WTC11 (cell line): ENCODE results near the gene LPAR2. TPM values are rescaled to one million over a fixed set of nuclear protein-coding genes. Genes with fewer than 3 reads are reported as not detected.

Experiments
- ATAC-seq: fragments of 200-7000 bp; cut with Tn5 transposase; 2 replicates; pipeline ENCODE4 v1.10.0; 2021; ENCODE audit warnings: mild to moderate bottlenecking, moderate library complexity
- CTCF ChIA-PET: fragments of 300-600 bp; sonication (Branson Sonifier 250); formaldehyde crosslinking; loops from one replicate; lab custom pipeline; 2021; ENCODE audit warnings: antibody characterized with exemption; lab: Charles Lee
- POLR2A ChIA-PET: fragments of 350-600 bp; sonication (Branson Sonifier 250); formaldehyde crosslinking; loops from one replicate; lab custom pipeline; 2021; ENCODE audit warnings: antibody characterized with exemption; lab: Charles Lee
- DNase-seq: peaks from one replicate; pipeline ENCODE4 v3.0.0; 2021; ENCODE audit warnings: low spot score
- H3K27ac Mint-ChIP-seq: 2 replicates; pipeline ENCODE4 v1.8.0; 2021; ENCODE audit warnings: mixed read lengths
- H3K27me3 Mint-ChIP-seq: 2 replicates; pipeline ENCODE4 v1.8.0; 2021; ENCODE audit warnings: low read depth, mild to moderate bottlenecking, moderate library complexity, mixed read lengths
- H3K36me3 Mint-ChIP-seq: 2 replicates; pipeline ENCODE4 v1.8.0; 2021; ENCODE audit warnings: mixed read lengths
- H3K4me1 Mint-ChIP-seq: 2 replicates; pipeline ENCODE4 v1.8.0; 2022; ENCODE audit warnings: mixed read lengths
- H3K4me3 Mint-ChIP-seq: 2 replicates; pipeline ENCODE4 v1.8.0; 2021; ENCODE audit warnings: mild to moderate bottlenecking, moderate library complexity, mixed read lengths
- H3K9me3 Mint-ChIP-seq: 2 replicates; pipeline ENCODE4 v1.8.0; 2021; ENCODE audit warnings: mixed read lengths
- AFF4 ChIP-seq: sonication (generic); formaldehyde crosslinking; IDR thresholded peaks from 2 replicates; pipeline ENCODE4 v1.8.1; 2023; ENCODE audit warnings: mild to moderate bottlenecking, missing genetic modification reagents, borderline replicate concordance
- ARID4B ChIP-seq: sonication (generic); formaldehyde crosslinking; IDR thresholded peaks from 2 replicates; pipeline ENCODE4 v1.8.0; 2023; ENCODE audit warnings: missing genetic modification reagents, mild to moderate bottlenecking, borderline replicate concordance
- ATF6 ChIP-seq: sonication (generic); formaldehyde crosslinking; IDR thresholded peaks from 2 replicates; pipeline ENCODE4 v1.8.1; 2023; ENCODE audit warnings: mild to moderate bottlenecking, missing genetic modification reagents
- ELF4 ChIP-seq: sonication (generic); formaldehyde crosslinking; IDR thresholded peaks from 2 replicates; pipeline ENCODE4 v1.8.1; 2022; ENCODE audit warnings: low read depth, mild to moderate bottlenecking, moderate library complexity, missing genetic modification reagents
- ESRRA ChIP-seq: sonication (generic); formaldehyde crosslinking; IDR thresholded peaks from 2 replicates; pipeline ENCODE4 v1.8.1; 2022; ENCODE audit warnings: mild to moderate bottlenecking, missing genetic modification reagents, borderline replicate concordance
- GTF2I ChIP-seq: fragments of 250-450 bp; sonication (Bioruptor Pico); conservative IDR thresholded peaks from 2 replicates; pipeline ENCODE4 v1.4.0; 2021; ENCODE audit warnings: mild to moderate bottlenecking
- IRF1 ChIP-seq: sonication (generic); formaldehyde crosslinking; IDR thresholded peaks from 2 replicates; pipeline ENCODE4 v1.8.0; 2023; ENCODE audit warnings: missing genetic modification reagents
- IRF2 ChIP-seq: sonication (generic); formaldehyde crosslinking; IDR thresholded peaks from 2 replicates; pipeline ENCODE4 v1.8.0; 2022; ENCODE audit warnings: low read depth, missing genetic modification reagents, borderline replicate concordance
- MAX ChIP-seq: sonication (generic); formaldehyde crosslinking; IDR thresholded peaks from 2 replicates; pipeline ENCODE4 v1.8.0; 2022; ENCODE audit warnings: mild to moderate bottlenecking, missing genetic modification reagents
- MYBL2 ChIP-seq: sonication (generic); formaldehyde crosslinking; IDR thresholded peaks from 2 replicates; pipeline ENCODE4 v1.8.1; 2023; ENCODE audit warnings: mild to moderate bottlenecking, moderate library complexity, missing genetic modification reagents
- SMAD3 ChIP-seq: sonication (generic); formaldehyde crosslinking; IDR thresholded peaks from 2 replicates; pipeline ENCODE4 v1.8.0; 2022; ENCODE audit warnings: missing genetic modification reagents, mild to moderate bottlenecking, borderline replicate concordance
- SOX15 ChIP-seq: fragments of 250-450 bp; sonication (Bioruptor Pico); IDR thresholded peaks from 2 replicates; pipeline ENCODE4 v1.9.0; 2021; ENCODE audit warnings: mild to moderate bottlenecking
- ZNF219 ChIP-seq: sonication (generic); formaldehyde crosslinking; IDR thresholded peaks from 2 replicates; pipeline ENCODE4 v1.8.0; 2023; ENCODE audit warnings: missing genetic modification reagents, mild to moderate bottlenecking, borderline replicate concordance
- ZNF512 ChIP-seq: sonication (generic); formaldehyde crosslinking; IDR thresholded peaks from 2 replicates; pipeline ENCODE4 v1.8.1; 2022; ENCODE audit warnings: missing genetic modification reagents, borderline replicate concordance
- total RNA-seq: library from RNA; stranded (reverse); gene quantifications from 3 replicates; pipeline ENCODE4 v1.2.3, GENCODE V29; 2021
- TF ChIP-seq, protein P1 (sequence below): sonication (generic); formaldehyde crosslinking; conservative IDR thresholded peaks from 2 replicates; pipeline ENCODE4 v1.8.1; 2023; ENCODE audit warnings: mild to moderate bottlenecking, low read depth, missing genetic modification reagents, moderate library complexity
- TF ChIP-seq, protein P2 (sequence below): fragments of 250-450 bp; sonication (Bioruptor Pico); IDR thresholded peaks from 2 replicates; pipeline ENCODE4 v1.9.0; 2021; ENCODE audit warnings: mild to moderate bottlenecking

LPAR2 gene
- total RNA-seq, 1 experiment from 2014 or later: 44.5 TPM

DNA sequence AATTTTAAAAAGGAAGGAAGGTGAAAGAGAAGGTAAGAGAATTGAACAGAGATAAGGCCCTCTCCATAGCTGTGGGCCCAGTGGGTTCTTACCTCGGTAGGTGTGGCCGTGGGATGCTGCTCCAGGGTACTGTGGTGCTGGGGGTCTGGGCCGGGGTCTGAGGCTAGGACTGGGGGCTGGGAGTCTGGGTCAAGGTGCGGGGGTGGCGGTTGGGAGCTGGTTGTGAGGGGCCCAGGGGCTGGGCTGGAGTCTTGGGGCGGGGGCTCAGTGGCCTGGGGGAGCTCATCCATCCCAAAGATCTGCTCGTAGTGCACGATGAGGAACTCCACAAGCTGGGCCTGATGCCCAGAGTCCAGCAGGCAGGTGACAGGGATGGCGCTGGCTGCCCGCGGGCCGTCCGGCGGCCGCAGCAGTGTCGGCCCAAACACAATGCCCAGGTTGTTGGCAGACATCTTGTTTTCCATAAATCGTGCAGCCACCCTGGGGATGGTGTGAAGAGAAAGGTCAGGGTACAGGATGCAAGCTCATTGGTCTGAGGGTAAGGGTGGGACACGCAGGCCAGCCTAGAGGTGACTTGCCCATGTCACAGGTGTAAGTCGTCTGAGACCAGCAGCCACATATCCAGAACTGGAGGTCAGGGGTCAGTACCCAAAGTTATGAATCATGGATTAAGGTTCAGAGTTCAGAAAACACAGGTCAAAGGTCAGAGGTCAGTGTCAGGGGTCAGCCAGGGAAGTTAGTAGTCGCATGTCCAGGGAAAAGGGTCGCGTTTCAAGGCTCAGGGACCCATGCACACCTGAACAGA, 5.9 kb upstream of the LPAR2 start (continued):
- TF ChIP-seq, protein P1, sequence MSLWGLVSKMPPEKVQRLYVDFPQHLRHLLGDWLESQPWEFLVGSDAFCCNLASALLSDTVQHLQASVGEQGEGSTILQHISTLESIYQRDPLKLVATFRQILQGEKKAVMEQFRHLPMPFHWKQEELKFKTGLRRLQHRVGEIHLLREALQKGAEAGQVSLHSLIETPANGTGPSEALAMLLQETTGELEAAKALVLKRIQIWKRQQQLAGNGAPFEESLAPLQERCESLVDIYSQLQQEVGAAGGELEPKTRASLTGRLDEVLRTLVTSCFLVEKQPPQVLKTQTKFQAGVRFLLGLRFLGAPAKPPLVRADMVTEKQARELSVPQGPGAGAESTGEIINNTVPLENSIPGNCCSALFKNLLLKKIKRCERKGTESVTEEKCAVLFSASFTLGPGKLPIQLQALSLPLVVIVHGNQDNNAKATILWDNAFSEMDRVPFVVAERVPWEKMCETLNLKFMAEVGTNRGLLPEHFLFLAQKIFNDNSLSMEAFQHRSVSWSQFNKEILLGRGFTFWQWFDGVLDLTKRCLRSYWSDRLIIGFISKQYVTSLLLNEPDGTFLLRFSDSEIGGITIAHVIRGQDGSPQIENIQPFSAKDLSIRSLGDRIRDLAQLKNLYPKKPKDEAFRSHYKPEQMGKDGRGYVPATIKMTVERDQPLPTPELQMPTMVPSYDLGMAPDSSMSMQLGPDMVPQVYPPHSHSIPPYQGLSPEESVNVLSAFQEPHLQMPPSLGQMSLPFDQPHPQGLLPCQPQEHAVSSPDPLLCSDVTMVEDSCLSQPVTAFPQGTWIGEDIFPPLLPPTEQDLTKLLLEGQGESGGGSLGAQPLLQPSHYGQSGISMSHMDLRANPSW: no peak
- TF ChIP-seq IRF2: no peak
- no peak for TF ChIP-seq GTF2I
- no peak for TF ChIP-seq AFF4 (CRISPR knock-in tag)
- TF ChIP-seq ELF4: no peak
- TF ChIP-seq MAX (CRISPR knock-in tag): no peak
- no peak for TF ChIP-seq IRF1 (CRISPR knock-in tag)
- TF ChIP-seq ESRRA (CRISPR knock-in tag): no peak
- no peak for TF ChIP-seq MYBL2

- Mint-ChIP-seq H3K4me3 (no peak overlapping the region), H3K4me1 (peaks cover 3% of the 10 kb centered on the region; the same call in 1 of the 2 replicates), H3K27ac (no peak overlapping the region), H3K9me3 (no peaks in the 10 kb centered on the region), H3K27me3 (no peaks in the 10 kb centered on the region), H3K36me3 (peaks cover 19% of the 10 kb centered on the region)
- no peak for ATAC-seq
- no peak for DNase-seq
- CTCF ChIA-PET: interaction anchor here (1.0 kb wide), 1 partner anchor 80 kb away, joined by 3 read pairs; no protein-coding TSS in a partner anchor
- POLR2A ChIA-PET: no interaction called here
- TF ChIP-seq MYBL2: no peak
- no peak for TF ChIP-seq ZNF219 (CRISPR knock-in tag)
- TF ChIP-seq, protein P2, sequence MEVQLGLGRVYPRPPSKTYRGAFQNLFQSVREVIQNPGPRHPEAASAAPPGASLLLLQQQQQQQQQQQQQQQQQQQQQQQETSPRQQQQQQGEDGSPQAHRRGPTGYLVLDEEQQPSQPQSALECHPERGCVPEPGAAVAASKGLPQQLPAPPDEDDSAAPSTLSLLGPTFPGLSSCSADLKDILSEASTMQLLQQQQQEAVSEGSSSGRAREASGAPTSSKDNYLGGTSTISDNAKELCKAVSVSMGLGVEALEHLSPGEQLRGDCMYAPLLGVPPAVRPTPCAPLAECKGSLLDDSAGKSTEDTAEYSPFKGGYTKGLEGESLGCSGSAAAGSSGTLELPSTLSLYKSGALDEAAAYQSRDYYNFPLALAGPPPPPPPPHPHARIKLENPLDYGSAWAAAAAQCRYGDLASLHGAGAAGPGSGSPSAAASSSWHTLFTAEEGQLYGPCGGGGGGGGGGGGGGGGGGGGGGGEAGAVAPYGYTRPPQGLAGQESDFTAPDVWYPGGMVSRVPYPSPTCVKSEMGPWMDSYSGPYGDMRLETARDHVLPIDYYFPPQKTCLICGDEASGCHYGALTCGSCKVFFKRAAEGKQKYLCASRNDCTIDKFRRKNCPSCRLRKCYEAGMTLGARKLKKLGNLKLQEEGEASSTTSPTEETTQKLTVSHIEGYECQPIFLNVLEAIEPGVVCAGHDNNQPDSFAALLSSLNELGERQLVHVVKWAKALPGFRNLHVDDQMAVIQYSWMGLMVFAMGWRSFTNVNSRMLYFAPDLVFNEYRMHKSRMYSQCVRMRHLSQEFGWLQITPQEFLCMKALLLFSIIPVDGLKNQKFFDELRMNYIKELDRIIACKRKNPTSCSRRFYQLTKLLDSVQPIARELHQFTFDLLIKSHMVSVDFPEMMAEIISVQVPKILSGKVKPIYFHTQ (CRISPR knock-in tag): no peak
- no peak for TF ChIP-seq SMAD3 (CRISPR knock-in tag)
- TF ChIP-seq ATF6 (CRISPR knock-in tag): no peak
- no peak for TF ChIP-seq ARID4B (CRISPR knock-in tag)
- no peak for TF ChIP-seq SOX15 (CRISPR knock-in tag)
- TF ChIP-seq ZNF512 (CRISPR knock-in tag): no peak
Measured at GRCh38 chr19:19632661-19633060, 4.6 kb upstream of the LPAR2 start.
